Sciatic nerve (tissue), 2 donors: ENCODE data around the gene CARF. TPM values are rescaled to one million over a fixed set of nuclear protein-coding genes. Genes with fewer than 3 reads are reported as not detected.
A peak's percentile ranks its signal among the peaks of the same experiment; 100 is the strongest.

ENCODE experiments used
- ATAC-seq: fragments of 200-7000 bp; cut with Tn5 transposase; one replicate; pipeline ENCODE4 v1.9.1; 2020; ENCODE audit warnings: mild to moderate bottlenecking, moderate library complexity
- DNase-seq: peaks from one replicate; pipeline ENCODE4 v3.0.0-alpha.2; 2020; ENCODE audit warnings: low spot score
- intact Hi-C: fragments of 100-400 bp; cut with DNase I; formaldehyde crosslinking; loops from one replicate; pipeline ENCODE4 v1.14.2; 2022
- total RNA-seq: library from RNA; stranded (reverse); fragmentation: NEBNext Ultra II Directional; extraction: Animal tissue kit (Norgen Biotek cat#: 25700); gene quantifications from one replicate; pipeline ENCODE4 v1.2.1, GENCODE V29; 2021
- donor health status: DM: no; HTN: no; CAD: no.
- donor health status: DM: no; HTN: no; CAD: no.

The CARF gene
- total RNA-seq, 1 donor from 2014 or later: 23.4 TPM

GRCh38 chr2:203002054-203002821, 90.2 kb downstream of the CARF start:
- no peak for DNase-seq
- intact Hi-C loops: no loop called here
- no peak for ATAC-seq

- no peak for DNase-seq
These were observed 91.6 kb downstream of the CARF start for GRCh38 chr2:203003716-203004115.

GRCh38 chr2:203014456-203015199, 102.6 kb downstream of the CARF start, which contains the start of gene NBEAL1:
Gene NBEAL1, plus strand, starts transcription at chr2:203014875. Its CDS starts 1,510 bp downstream, at chr2:203016385.
- ATAC-seq: peak; percentile 99
- intact Hi-C loops: no loop called here

More at GRCh38 chr2:203003716-203004115, 91.6 kb downstream of the CARF start:
- no peak for ATAC-seq
- intact Hi-C loops: no loop called here

DNA sequence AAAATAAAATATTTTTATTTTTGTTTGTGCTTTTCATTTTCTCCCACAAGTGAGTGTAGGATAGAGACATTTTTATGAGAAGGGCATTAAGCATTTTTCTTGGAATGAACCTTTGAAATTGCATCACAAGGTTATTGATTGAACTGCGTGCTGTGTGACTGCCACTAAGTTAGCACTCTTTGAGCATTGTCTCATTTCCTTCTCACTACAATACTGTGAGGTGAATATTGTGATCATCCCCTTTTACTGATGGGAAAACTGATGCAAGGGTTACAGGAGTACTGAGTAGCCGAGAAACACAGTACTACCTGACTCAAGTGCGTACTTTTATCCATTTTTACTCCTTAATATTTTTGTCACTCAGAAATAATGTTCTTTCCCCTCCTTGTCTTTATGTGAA, 104.6 kb downstream of the CARF start:
- ATAC-seq (no peak), DNase-seq (no peak)
- intact Hi-C loops: no loop called here

More at GRCh38 chr2:203014456-203015199, 102.6 kb downstream of the CARF start, which contains the start of gene NBEAL1:
- peak; percentile 99 for DNase-seq

GRCh38 chr2:203018181-203018580, 106.1 kb downstream of the CARF start:
- intact Hi-C loops: no loop called here
- DNase-seq (no peak), ATAC-seq (no peak)

DNA sequence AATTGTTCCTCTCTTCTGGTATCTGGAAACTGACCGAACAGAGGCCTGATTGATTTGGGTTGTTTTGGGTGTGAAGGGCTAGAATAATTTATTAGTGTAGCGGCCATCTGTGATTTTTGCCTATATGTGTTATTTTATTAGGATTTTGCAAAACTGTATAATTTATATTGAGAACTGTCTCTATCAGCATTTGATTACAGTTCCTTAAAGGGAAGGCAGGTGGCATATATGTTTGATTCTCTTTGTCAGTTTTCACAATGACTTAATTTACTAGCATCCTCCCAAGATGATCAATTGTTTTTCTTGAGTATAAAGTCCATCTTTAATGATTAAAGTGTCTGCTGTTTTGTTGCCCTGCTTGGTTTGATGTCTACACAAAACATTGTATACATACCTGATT, 107.1 kb downstream of the CARF start:
- no peak for ATAC-seq
- intact Hi-C loops: no loop called here

DNA sequence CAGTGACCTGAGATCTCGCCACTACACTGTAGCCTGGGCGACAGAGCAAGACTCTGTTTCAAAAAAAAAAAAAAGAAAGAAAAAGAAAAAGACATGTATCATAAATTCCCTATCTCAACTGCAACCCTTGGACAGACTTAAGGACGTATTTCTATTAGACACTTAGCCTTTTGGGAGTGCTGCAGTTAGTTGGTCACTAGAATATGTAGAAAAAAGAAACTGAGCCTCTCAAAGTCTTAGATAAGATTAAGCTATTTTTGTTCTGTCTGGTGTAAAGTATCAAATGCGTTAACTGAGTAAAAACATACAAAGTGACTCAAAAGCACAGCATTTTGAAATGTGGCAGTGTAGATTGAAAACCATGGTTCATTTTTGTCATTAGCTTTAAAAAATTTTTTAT, 109.9 kb downstream of the CARF start:
- intact Hi-C loops: no loop called here
- DNase-seq: no peak
- no peak for ATAC-seq

More for the DNA sequence above, 107.1 kb downstream of the CARF start:
- no peak for DNase-seq

- DNase-seq (no peak), ATAC-seq (peak; percentile 67)
- intact Hi-C loops: no loop called here
These were observed 110.7 kb downstream of the CARF start for GRCh38 chr2:203022751-203023150.

GRCh38 chr2:203025592-203025991, 113.5 kb downstream of the CARF start:
- intact Hi-C loops: no loop called here
- ATAC-seq (no peak), DNase-seq (no peak)

GRCh38 chr2:203030545-203030944, 118.5 kb downstream of the CARF start:
- intact Hi-C loops: no loop called here
- no peak for DNase-seq
- no peak for ATAC-seq

GRCh38 chr2:203030991-203031390, 118.9 kb downstream of the CARF start:
- intact Hi-C loops: no loop called here
- ATAC-seq: no peak
- DNase-seq: no peak

GRCh38 chr2:203033395-203033794, 121.3 kb downstream of the CARF start:
- DNase-seq: no peak
- no peak for ATAC-seq
- intact Hi-C loops: no loop called here

DNA sequence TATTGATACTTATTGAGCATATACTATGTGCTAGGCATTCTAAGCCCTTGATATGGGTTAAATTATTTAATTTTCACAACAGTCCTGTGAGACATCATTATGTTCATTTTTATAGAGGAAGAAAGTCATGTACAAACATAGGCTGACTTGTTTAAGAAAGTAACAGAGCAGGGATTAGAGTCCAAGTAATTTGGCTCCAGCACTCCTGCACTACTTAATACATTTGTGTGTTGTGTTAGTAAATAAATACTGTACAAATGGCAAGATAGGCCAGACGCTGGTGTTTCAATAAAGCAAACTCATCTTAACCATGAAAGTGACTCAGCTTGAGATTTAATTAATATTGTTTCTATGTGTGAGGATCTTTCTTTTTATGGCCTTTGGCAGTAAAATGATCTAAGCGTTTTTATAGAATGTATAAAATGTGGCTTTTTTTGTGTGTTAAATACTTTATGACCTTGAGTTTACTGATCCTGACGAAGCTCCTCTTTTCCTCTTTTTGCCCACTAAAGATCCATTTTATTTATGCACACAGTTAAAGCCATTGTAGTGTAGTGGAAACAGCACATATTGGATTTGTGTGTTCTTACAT, 123.9 kb downstream of the CARF start:
- intact Hi-C loops: no loop called here
- DNase-seq (no peak), ATAC-seq (no peak)

Other genes starting within 250 kb of the CARF start
- 18.4 TPM for gene ICA1L, start 40.5 kb upstream of the CARF start, total RNA-seq
- gene WDR12, start 602 bp upstream of the CARF start, total RNA-seq: 24.2 TPM
- gene NBEAL1, start 102.6 kb downstream of the CARF start, total RNA-seq: 67.9 TPM